NCI-H526 (cell line): ENCODE data around the gene PPP1R9A.
A peak's percentile ranks its signal among the peaks of the same experiment; 100 is the strongest.

Experiments used
- DNase-seq, 2 experiments: peaks; one replicate each; lab custom pipeline; 2025; lab: John Stamatoyannopoulos, UW

PPP1R9A gene

GRCh38 chr7:95263785-95264362 lies 356.5 kb downstream of the PPP1R9A start:
- no peak for DNase-seq

GRCh38 chr7:95264363-95264891 lies 357.0 kb downstream of the PPP1R9A start:
- no peak for DNase-seq

- no peak for DNase-seq
Measured at GRCh38 chr7:95265634-95266033, 358.2 kb downstream of the PPP1R9A start.

GRCh38 chr7:95267754-95268153 lies 360.4 kb downstream of the PPP1R9A start:
- DNase-seq: no peak

GRCh38 chr7:95269640-95270039 lies 362.2 kb downstream of the PPP1R9A start:
- DNase-seq: no peak

GRCh38 chr7:95276114-95276513 lies 368.7 kb downstream of the PPP1R9A start:
- DNase-seq: no peak

- no peak for DNase-seq
Measured at GRCh38 chr7:95279417-95279816, 372.0 kb downstream of the PPP1R9A start.

GRCh38 chr7:95286096-95286495 lies 378.7 kb downstream of the PPP1R9A start:
- no peak for DNase-seq

GRCh38 chr7:95290166-95290830 lies 382.9 kb downstream of the PPP1R9A start:
- DNase-seq: no peak

GRCh38 chr7:95295397-95295796 lies 388.0 kb downstream of the PPP1R9A start:
- no peak for DNase-seq

- no peak for DNase-seq
Measured at GRCh38 chr7:95296456-95296855, 389.1 kb downstream of the PPP1R9A start.

- no peak for DNase-seq
Measured at GRCh38 chr7:95297041-95297440, 389.6 kb downstream of the PPP1R9A start.

GRCh38 chr7:95298091-95298490 lies 390.7 kb downstream of the PPP1R9A start:
- no peak for DNase-seq

- DNase-seq: peak; percentile 24 to 71
Measured at GRCh38 chr7:95303013-95303905, 395.9 kb downstream of the PPP1R9A start.

GRCh38 chr7:95304990-95305389 lies 397.6 kb downstream of the PPP1R9A start:
- DNase-seq: no peak

- DNase-seq: no peak
Measured at GRCh38 chr7:95309951-95310350, 402.6 kb downstream of the PPP1R9A start.

- DNase-seq: no peak
Measured at GRCh38 chr7:95311389-95311788, 404.0 kb downstream of the PPP1R9A start.

- no peak for DNase-seq
Measured at GRCh38 chr7:95312561-95312960, 405.2 kb downstream of the PPP1R9A start.

GRCh38 chr7:95316588-95316987 lies 409.2 kb downstream of the PPP1R9A start:
- no peak for DNase-seq

- no peak for DNase-seq
Measured at GRCh38 chr7:95317546-95317945, 410.2 kb downstream of the PPP1R9A start.

GRCh38 chr7:95317966-95318365 lies 410.6 kb downstream of the PPP1R9A start:
- DNase-seq: no peak

- DNase-seq: no peak
Measured at GRCh38 chr7:95318501-95319100, 411.2 kb downstream of the PPP1R9A start.
